Endothelial cell of umbilical vein (primary cell): ENCODE results near the gene TMEM234.

ENCODE experiments used
- JUN ChIP-seq: IDR thresholded peaks from 2 replicates; pipeline ENCODE4 v1.6.1; 2011; ENCODE audit warnings: borderline replicate concordance, low read depth; ENCODE audit not compliant: insufficient read length, insufficient read depth
- POLR2A ChIP-seq: IDR thresholded peaks from 2 replicates; pipeline ENCODE4 v1.6.1; 2012; ENCODE audit warnings: low read depth, mild to moderate bottlenecking, control low read depth, low read length
- POLR2AphosphoS5 ChIP-seq: IDR thresholded peaks from 2 replicates; pipeline ENCODE4 v1.6.1; 2012; ENCODE audit warnings: low read depth, mild to moderate bottlenecking, control low read depth, low read length, moderate library complexity; ENCODE audit not compliant: insufficient read depth

- TF ChIP-seq POLR2AphosphoS5 (no peak), JUN (no peak), POLR2A (no peak)
These were observed 26.0 kb downstream of the TMEM234 start for GRCh38 chr1:32195972-32196823.
